HepG2 (cell line): ENCODE measurements around the gene CAMK1D. TPM values are rescaled to one million over a fixed set of nuclear protein-coding genes. Genes with fewer than 3 reads are reported as not detected.

Experiments
- FOXA1 ChIP-seq, 2 experiments: fragments of 450-650 bp in 1 of 2; sonication (generic) in 1 of 2; formaldehyde crosslinking in 1 of 2; IDR thresholded peaks; 2 replicates each; pipeline versions ENCODE4 v1.4.0 to v1.6.1; 2016 to 2020; ENCODE audit warnings: missing genetic modification reagents in 1 of 2
- FOXA3 ChIP-seq: IDR thresholded peaks from 2 replicates; pipeline ENCODE4 v1.6.1; 2016; ENCODE audit warnings: missing genetic modification reagents, missing compliant biosample characterization
- RXRB ChIP-seq: IDR thresholded peaks from 2 replicates; pipeline ENCODE4 v1.6.1; 2016; ENCODE audit warnings: borderline replicate concordance, missing genetic modification reagents, missing compliant biosample characterization
- TCF7 ChIP-seq: sonication (generic); IDR thresholded peaks from 2 replicates; pipeline ENCODE4 v1.6.1; 2016; ENCODE audit warnings: antibody characterized with exemption, low read depth
- ZBTB3 ChIP-seq: sonication (generic); formaldehyde crosslinking; IDR thresholded peaks from 2 replicates; pipeline ENCODE4 v1.4.0; 2020; ENCODE audit warnings: low read depth, mild to moderate bottlenecking, moderate library complexity, missing genetic modification reagents, borderline replicate concordance
- ZSCAN12 ChIP-seq: sonication (generic); formaldehyde crosslinking; IDR thresholded peaks from 2 replicates; pipeline ENCODE4 v1.9.0; 2021; ENCODE audit warnings: mild to moderate bottlenecking, missing genetic modification reagents
- polyA plus RNA-seq, 8 experiments: library from polyadenylated mRNA; depleted of rRNA in 3 of 8; stranded (reverse) in 7 of 8; unstranded in 1 of 8; fragments of >200 nt; fragmentation: Illumina TruSeq in 4 of 8; extraction: Trizol in 4 of 8; gene quantifications; 2 replicates each; pipeline versions ENCODE4 v1.2.1 to v1.2.3, GENCODE V29; 2011 to 2016; ENCODE audit warnings: low read depth in 4 of 8, missing spikeins in 1 of 8, mixed read lengths in 1 of 8; ENCODE audit not compliant: insufficient read depth in 1 of 8
- total RNA-seq, 5 experiments: library from RNA; depleted of rRNA; stranded (reverse); fragments of >200 nt; fragmentation: Illumina TruSeq; extraction: Trizol; gene quantifications; 2 replicates each; pipeline ENCODE4 v1.2.3, GENCODE V29; 2016; ENCODE audit warnings: low read depth in 1 of 5
- TF ChIP-seq, protein P1 (sequence below): sonication (generic); formaldehyde crosslinking; IDR thresholded peaks from 2 replicates; pipeline ENCODE4 v1.5.1; 2020; ENCODE audit warnings: mild to moderate bottlenecking, missing genetic modification reagents, moderate library complexity
- TF ChIP-seq, protein P2 (sequence below): sonication (generic); formaldehyde crosslinking; IDR thresholded peaks from 2 replicates; pipeline ENCODE4 v1.5.0; 2020; ENCODE audit warnings: mild to moderate bottlenecking, missing genetic modification reagents
- TF ChIP-seq, protein P3 (sequence below): IDR thresholded peaks from 2 replicates; pipeline ENCODE4 v1.4.0; 2020; ENCODE audit warnings: mild to moderate bottlenecking, missing genetic modification reagents
- TF ChIP-seq, protein P4 (sequence below): fragments of 450-650 bp; IDR thresholded peaks from 2 replicates; pipeline ENCODE4 v1.6.1; 2017; ENCODE audit warnings: mild to moderate bottlenecking

Gene CAMK1D
- total and polyA plus RNA-seq, 2 of the 13 experiments (the other 11 are each of a cell fraction or from before 2014, with no cell fraction given) = under 0.01 TPM; not detected in 1

- TF ChIP-seq ZSCAN12 (CRISPR knock-in tag) = no peak
- no peak for TF ChIP-seq FOXA1 (IDR thresholded peaks at IDR 0.05)
- TF ChIP-seq FOXA1 (CRISPR knock-in tag; IDR thresholded peaks at IDR 0.05) = peak; percentile 56; the same call in 1 of the 2 replicates
- TF ChIP-seq FOXA3 (CRISPR knock-in tag) = peak; percentile 55
- TF ChIP-seq, protein P1, sequence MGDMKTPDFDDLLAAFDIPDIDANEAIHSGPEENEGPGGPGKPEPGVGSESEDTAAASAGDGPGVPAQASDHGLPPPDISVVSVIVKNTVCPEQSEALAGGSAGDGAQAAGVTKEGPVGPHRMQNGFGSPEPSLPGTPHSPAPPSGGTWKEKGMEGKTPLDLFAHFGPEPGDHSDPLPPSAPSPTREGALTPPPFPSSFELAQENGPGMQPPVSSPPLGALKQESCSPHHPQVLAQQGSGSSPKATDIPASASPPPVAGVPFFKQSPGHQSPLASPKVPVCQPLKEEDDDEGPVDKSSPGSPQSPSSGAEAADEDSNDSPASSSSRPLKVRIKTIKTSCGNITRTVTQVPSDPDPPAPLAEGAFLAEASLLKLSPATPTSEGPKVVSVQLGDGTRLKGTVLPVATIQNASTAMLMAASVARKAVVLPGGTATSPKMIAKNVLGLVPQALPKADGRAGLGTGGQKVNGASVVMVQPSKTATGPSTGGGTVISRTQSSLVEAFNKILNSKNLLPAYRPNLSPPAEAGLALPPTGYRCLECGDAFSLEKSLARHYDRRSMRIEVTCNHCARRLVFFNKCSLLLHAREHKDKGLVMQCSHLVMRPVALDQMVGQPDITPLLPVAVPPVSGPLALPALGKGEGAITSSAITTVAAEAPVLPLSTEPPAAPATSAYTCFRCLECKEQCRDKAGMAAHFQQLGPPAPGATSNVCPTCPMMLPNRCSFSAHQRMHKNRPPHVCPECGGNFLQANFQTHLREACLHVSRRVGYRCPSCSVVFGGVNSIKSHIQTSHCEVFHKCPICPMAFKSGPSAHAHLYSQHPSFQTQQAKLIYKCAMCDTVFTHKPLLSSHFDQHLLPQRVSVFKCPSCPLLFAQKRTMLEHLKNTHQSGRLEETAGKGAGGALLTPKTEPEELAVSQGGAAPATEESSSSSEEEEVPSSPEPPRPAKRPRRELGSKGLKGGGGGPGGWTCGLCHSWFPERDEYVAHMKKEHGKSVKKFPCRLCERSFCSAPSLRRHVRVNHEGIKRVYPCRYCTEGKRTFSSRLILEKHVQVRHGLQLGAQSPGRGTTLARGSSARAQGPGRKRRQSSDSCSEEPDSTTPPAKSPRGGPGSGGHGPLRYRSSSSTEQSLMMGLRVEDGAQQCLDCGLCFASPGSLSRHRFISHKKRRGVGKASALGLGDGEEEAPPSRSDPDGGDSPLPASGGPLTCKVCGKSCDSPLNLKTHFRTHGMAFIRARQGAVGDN (CRISPR knock-in tag) = no peak
- TF ChIP-seq RXRB (CRISPR knock-in tag) = 0 out of 2 replicates have a peak, but pooled peaks have one; percentile 14
- TF ChIP-seq, protein P2, sequence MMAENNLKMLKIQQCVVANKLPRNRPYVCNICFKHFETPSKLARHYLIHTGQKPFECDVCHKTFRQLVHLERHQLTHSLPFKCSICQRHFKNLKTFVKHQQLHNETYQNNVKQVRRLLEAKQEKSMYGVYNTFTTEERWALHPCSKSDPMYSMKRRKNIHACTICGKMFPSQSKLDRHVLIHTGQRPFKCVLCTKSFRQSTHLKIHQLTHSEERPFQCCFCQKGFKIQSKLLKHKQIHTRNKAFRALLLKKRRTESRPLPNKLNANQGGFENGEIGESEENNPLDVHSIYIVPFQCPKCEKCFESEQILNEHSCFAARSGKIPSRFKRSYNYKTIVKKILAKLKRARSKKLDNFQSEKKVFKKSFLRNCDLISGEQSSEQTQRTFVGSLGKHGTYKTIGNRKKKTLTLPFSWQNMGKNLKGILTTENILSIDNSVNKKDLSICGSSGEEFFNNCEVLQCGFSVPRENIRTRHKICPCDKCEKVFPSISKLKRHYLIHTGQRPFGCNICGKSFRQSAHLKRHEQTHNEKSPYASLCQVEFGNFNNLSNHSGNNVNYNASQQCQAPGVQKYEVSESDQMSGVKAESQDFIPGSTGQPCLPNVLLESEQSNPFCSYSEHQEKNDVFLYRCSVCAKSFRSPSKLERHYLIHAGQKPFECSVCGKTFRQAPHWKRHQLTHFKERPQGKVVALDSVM (CRISPR knock-in tag) = no peak
- no peak for TF ChIP-seq ZBTB3 (CRISPR knock-in tag)
- TF ChIP-seq, protein P3, sequence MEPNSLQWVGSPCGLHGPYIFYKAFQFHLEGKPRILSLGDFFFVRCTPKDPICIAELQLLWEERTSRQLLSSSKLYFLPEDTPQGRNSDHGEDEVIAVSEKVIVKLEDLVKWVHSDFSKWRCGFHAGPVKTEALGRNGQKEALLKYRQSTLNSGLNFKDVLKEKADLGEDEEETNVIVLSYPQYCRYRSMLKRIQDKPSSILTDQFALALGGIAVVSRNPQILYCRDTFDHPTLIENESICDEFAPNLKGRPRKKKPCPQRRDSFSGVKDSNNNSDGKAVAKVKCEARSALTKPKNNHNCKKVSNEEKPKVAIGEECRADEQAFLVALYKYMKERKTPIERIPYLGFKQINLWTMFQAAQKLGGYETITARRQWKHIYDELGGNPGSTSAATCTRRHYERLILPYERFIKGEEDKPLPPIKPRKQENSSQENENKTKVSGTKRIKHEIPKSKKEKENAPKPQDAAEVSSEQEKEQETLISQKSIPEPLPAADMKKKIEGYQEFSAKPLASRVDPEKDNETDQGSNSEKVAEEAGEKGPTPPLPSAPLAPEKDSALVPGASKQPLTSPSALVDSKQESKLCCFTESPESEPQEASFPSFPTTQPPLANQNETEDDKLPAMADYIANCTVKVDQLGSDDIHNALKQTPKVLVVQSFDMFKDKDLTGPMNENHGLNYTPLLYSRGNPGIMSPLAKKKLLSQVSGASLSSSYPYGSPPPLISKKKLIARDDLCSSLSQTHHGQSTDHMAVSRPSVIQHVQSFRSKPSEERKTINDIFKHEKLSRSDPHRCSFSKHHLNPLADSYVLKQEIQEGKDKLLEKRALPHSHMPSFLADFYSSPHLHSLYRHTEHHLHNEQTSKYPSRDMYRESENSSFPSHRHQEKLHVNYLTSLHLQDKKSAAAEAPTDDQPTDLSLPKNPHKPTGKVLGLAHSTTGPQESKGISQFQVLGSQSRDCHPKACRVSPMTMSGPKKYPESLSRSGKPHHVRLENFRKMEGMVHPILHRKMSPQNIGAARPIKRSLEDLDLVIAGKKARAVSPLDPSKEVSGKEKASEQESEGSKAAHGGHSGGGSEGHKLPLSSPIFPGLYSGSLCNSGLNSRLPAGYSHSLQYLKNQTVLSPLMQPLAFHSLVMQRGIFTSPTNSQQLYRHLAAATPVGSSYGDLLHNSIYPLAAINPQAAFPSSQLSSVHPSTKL (CRISPR knock-in tag) = peak; percentile 51
- TF ChIP-seq, protein P4, sequence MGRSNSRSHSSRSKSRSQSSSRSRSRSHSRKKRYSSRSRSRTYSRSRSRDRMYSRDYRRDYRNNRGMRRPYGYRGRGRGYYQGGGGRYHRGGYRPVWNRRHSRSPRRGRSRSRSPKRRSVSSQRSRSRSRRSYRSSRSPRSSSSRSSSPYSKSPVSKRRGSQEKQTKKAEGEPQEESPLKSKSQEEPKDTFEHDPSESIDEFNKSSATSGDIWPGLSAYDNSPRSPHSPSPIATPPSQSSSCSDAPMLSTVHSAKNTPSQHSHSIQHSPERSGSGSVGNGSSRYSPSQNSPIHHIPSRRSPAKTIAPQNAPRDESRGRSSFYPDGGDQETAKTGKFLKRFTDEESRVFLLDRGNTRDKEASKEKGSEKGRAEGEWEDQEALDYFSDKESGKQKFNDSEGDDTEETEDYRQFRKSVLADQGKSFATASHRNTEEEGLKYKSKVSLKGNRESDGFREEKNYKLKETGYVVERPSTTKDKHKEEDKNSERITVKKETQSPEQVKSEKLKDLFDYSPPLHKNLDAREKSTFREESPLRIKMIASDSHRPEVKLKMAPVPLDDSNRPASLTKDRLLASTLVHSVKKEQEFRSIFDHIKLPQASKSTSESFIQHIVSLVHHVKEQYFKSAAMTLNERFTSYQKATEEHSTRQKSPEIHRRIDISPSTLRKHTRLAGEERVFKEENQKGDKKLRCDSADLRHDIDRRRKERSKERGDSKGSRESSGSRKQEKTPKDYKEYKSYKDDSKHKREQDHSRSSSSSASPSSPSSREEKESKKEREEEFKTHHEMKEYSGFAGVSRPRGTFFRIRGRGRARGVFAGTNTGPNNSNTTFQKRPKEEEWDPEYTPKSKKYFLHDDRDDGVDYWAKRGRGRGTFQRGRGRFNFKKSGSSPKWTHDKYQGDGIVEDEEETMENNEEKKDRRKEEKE = no peak
- peak; percentile 38; the same call in 1 of the 2 replicates for TF ChIP-seq TCF7
Observed at GRCh38 chr10:12700557-12700874, 351.2 kb downstream of the CAMK1D start (continued).
